CD4-positive, alpha-beta T cell treated with Interleukin-6 for 4 hours (primary cell): ENCODE measurements around the gene TPRKB.
"Not testable (repeated sequence)": the region's sequence is repeated elsewhere in the genome, so short reads cannot be mapped to it uniquely, and the experiment has no call there.

ENCODE experiments used
- DNase-seq: peaks from one replicate; pipeline ENCODE4 v3.0.0-alpha.2; 2020; ENCODE audit warnings: mixed read lengths

Gene TPRKB

DNA sequence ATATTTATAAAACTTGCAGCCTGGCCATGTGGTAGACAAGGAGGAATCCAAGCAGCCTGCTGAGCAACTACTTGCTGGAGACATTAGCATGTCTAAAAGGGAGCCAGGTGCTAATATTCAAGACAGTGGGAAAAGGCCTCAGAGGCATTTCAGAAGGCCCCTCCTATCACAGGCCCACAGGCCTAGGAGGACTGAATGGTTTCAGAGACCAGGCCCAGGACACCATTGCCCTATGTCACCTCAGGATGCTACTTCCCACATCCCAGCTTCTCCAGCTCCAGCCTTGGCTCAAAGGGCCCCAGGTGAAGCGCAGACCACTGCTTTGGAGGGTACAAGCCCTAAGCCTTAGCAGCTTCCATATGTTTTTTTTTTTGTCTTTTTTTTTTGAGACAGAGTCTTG is 39.0 kb downstream of the TPRKB start:
- no peak for DNase-seq

DNA sequence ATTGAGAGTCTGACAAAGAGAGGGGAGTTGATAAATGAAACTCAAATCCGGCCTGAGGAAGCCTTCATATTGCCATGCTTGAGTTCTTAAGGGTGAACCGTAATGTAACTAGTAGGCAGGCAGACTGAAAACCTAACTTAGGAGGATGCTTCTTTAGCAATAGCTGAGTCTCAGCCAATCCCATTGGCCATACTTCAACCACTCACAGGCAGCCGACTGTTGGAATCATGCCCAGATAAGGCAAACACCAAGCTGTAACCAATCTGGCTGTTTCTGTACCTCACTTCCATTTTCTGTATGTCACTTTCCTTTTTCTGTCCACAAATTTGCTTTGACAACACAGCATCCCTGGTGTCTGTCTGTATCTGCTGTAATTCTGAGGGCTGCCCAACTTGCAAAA is 39.5 kb downstream of the TPRKB start:
- DNase-seq, result no peak

DNA sequence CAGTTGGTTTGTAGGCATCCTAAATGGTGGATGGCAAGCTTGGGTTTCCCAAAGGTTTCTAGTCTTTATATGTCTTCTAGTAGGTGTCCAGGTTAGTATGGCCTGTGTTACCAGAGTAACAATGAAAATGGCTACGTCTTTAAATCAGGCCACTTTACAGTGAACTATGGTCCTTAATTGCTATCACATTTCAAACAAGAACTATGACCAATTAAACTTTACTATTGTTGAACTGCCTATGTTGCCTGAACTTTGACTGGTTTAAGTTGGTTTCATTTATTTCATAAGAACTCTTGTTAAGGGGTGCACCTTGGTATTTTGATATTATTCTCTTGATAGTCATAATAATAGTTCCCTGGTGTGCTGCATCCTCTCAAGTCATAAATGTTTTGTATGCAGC is 40.2 kb downstream of the TPRKB start:
- DNase-seq, result not testable (repeated sequence)

DNA sequence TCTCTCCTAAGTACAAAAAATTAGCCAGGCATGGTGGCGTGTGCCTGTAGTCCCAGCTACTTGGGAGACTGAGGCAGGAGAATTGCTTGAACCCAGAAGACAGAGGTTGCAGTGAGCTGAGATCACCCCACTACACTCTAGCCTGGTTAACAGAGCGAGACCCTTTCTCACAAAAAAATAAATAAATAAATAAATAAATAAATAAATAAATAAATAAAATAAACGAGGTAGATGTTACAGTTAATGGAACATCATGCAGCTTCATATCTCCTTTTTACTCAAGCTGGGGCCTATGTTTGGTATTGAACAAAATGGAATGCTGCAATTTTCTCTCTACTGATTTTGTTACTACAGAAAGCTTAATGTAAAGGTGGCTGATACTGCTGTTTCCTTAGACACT is 40.6 kb downstream of the TPRKB start:
- not testable (repeated sequence) for DNase-seq

DNA sequence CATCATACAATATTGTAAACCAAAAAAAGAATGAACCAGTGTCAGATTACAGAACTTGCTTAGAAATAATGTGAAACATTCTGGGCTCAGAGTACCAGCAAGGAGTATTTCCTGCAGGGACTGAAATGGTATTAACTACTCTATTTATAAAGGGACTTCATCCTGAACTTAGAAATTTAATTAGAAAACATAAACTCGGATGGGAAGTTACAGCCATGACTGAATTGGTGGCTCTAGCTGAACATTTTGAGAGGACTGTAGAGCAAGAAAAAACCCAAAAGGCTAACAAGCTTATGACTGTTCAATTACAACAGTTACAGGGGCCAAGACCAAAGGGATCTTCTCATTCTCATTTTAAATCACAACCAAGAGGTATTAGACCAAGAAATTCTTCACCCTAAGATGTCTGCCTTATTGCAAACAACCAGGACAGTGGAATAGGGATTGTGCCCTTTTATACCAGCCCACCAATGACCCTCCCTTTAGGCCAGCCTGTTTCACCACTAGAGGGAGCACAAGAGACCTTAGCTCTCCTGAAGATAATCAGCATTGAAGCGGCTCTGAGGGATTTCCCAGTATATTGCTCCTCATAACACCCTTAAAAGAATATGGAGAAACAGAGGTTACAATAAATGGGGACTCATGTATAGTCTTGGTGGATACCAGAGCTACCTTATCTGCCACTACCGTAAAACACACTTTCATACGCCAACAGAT is 46.6 kb downstream of the TPRKB start:
- DNase-seq, result peak; percentile 4

DNA sequence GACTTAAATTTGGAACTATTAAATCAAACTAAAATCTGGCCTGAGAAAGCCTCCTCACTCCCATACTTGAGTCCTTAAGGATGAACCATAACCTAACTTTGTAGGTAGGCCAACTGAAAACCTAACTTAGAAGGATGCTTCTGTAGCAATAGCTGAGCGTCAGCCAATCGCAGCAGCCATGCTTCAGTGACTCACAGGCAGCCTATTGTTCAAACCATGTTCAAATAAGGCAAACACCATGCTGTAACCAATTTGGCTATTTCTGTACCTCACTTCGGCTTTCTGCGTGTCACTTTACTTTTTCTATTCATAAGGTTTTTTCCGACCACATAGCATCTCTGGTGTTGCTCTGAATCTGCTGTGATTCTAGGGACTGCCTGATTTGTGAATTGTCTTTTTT is 48.7 kb downstream of the TPRKB start:
- not testable (repeated sequence) for DNase-seq

DNA sequence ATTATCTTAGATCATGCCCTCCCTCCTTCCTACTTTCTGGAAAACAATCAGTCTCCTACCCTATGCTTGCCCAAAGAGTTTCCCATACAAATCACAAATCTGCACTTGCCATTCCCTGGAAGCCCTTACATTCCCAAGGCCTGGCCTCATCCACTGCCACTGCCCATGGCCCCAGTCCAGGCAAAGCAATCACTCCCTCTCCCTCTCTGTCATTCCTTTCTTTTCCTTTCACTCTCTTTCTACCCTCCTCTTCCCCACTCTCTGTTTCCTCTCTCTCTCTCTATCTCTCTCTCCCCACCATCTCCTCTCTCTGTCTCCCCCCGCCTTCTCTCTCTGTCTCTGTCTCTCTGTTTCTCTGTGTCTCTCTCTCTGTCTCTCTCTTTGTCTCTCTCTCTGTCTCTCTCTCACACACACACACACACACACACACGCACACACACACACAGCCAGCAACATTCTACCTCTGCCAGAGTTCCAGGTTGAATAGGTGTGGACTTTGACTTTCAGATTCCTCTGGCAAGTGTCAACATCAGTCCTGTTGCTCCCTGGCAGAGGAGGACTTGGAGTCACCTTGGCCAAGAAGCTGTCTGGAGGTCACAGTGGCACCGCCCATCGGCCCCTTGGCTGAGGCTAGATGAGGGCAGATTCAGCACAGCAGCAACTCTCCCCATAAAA is 51.2 kb downstream of the TPRKB start:
- DNase-seq, result no peak

DNA sequence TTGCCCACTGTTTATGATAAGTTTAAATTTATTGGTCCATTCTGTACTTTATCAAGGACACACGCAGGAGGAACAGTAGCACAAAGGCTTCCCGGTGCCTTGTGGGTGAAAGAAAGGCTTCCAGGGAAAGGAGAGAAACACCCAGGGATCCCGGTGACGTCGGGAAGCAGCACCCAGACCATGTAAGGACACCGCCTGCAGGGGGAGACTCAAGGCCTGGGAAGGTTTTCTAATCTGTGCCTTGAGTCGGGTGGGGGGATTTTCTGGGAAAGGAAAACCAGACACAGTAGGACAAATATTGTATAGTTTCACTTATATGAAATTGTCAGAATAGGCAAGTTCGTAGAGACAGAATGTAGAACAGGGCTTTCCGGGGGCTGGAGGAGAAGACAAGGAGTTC is 52.2 kb downstream of the TPRKB start:
- DNase-seq, result not testable (repeated sequence)

DNA sequence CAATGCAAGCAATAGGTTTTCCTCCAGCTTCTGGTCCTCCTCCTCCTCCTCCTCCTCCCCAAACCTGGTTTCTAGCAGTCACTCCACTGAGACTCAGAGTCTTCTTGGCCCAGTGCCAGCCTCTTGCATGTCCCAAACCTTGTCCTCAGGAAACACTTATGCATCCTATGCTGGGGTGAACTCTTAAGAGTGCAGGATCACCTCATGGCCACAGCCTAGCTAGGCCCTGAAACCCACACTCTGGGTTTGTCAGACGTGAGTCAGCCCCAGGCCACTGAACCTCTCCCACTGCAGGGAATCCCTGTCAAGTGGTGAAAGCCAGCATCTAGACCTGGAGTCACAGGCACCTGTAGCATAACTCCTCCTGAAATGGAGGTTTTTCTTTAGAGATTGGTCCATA is 52.8 kb downstream of the TPRKB start:
- not testable (repeated sequence) for DNase-seq

DNA sequence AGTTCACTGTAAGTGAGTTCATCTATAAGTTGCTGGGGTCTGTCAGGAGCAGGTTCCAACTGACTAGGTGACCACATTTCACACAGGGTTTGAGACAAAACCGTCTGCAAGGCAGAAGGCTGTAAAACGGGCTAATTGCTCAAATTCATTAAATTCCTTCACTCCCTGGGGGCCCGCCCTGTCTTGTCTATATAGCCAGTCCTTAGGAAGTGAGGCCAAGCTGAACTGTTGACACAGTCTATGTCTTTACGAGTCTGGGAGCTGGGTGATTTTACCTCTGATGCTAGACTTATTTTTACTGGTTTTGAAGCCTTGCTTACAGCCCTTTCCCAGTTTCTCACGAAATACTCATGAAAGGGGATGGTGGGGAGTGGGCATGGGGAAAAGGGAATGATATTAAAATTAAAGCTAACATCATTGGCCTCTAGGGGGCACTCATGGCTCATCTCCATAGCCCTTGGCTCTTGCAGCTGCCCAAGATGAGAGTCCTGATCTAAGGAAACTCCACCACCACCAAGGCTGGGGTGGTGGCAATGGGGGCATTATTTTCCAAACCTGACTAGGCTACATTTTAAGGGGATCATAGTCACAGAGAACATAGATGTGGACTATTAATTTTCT is 57.1 kb downstream of the TPRKB start:
- peak; percentile 1 for DNase-seq
